ENCODE data around the gene TMEM40.
A peak's percentile ranks its signal among the peaks of the same experiment; 100 is the strongest.
"Not testable (repeated sequence)": the region's sequence is repeated elsewhere in the genome, so short reads cannot be mapped to it uniquely, and the experiment has no call there.

Gene TMEM40

GRCh38 chr3:12785096-12785495, 26.0 kb upstream of the TMEM40 start:
- Histone ChIP-seq H3K79me2 (no peaks in the 10 kb centered on the region), H2AFZ (no peak overlapping the region), H3K4me2 (ENCODE audit: low read length) (no peak overlapping the region), H3K9me3 (ENCODE audit: control insufficient read depth, low read length) (no peaks in the 10 kb centered on the region), H3K36me3 (ENCODE audit: control insufficient read depth, insufficient read depth, low read length) (no peaks in the 10 kb centered on the region), H3K4me1 (peaks cover 12% of the 10 kb centered on the region), H3K4me3 (ENCODE audit: low read depth, low read length) (no peak overlapping the region), H3K9ac (no peak overlapping the region), H3K27me3 (ENCODE audit: control insufficient read depth, insufficient read depth, low read length) (no peaks in the 10 kb centered on the region), H3K27ac (no peak overlapping the region)
- no peak for TF ChIP-seq CTCF (IDR thresholded peaks at IDR 0.05)

GRCh38 chr3:12782172-12782815, 23.2 kb upstream of the TMEM40 start:
- Histone ChIP-seq H3K36me3 (ENCODE audit: control insufficient read depth, insufficient read depth, low read length) (no peaks in the 10 kb centered on the region), H3K9me3 (ENCODE audit: control insufficient read depth, low read length) (no peaks in the 10 kb centered on the region)
- TF ChIP-seq CTCF (IDR thresholded peaks at IDR 0.05) = no peak

GRCh38 chr3:12780751-12781150, 21.7 kb upstream of the TMEM40 start:
- H3K27ac ChIP-seq = no peak overlapping the region
- no peak overlapping the region for H3K4me2 ChIP-seq (ENCODE audit: low read length)
- H3K36me3 ChIP-seq (ENCODE audit: control insufficient read depth, insufficient read depth, low read length) = no peaks in the 10 kb centered on the region
- no peaks in the 10 kb centered on the region for H3K4me1 ChIP-seq
- peak overlapping the region; percentile 28 for H2AFZ ChIP-seq
- no peak overlapping the region for H3K4me3 ChIP-seq (ENCODE audit: low read depth, low read length)
- H3K9ac ChIP-seq = no peak overlapping the region
- no peaks in the 10 kb centered on the region for H3K9me3 ChIP-seq (ENCODE audit: control insufficient read depth, low read length)
- no peaks in the 10 kb centered on the region for H3K27me3 ChIP-seq (ENCODE audit: control insufficient read depth, insufficient read depth, low read length)
- TF ChIP-seq CTCF (IDR thresholded peaks at IDR 0.05) = no peak
- no peaks in the 10 kb centered on the region for H3K79me2 ChIP-seq

More at GRCh38 chr3:12782172-12782815, 23.2 kb upstream of the TMEM40 start:
- Histone ChIP-seq H3K4me2 (ENCODE audit: low read length) (no peak overlapping the region), H3K9ac (no peak overlapping the region), H2AFZ (no peak overlapping the region), H3K4me3 (ENCODE audit: low read depth, low read length) (no peak overlapping the region), H3K79me2 (no peaks in the 10 kb centered on the region), H3K4me1 (peaks cover under 1% of the 10 kb centered on the region), H3K27ac (no peak overlapping the region), H3K27me3 (ENCODE audit: control insufficient read depth, insufficient read depth, low read length) (no peaks in the 10 kb centered on the region)

- Histone ChIP-seq H3K4me1 (no peaks in the 10 kb centered on the region), H3K79me2 (no peaks in the 10 kb centered on the region), H3K9me3 (ENCODE audit: control insufficient read depth, low read length) (no peaks in the 10 kb centered on the region), H3K9ac (no peak overlapping the region), H3K4me3 (ENCODE audit: low read depth, low read length) (no peak overlapping the region), H3K27me3 (ENCODE audit: control insufficient read depth, insufficient read depth, low read length) (no peaks in the 10 kb centered on the region), H3K4me2 (ENCODE audit: low read length) (no peak overlapping the region), H2AFZ (no peak overlapping the region), H3K27ac (no peak overlapping the region), H3K36me3 (ENCODE audit: control insufficient read depth, insufficient read depth, low read length) (no peaks in the 10 kb centered on the region)
- TF ChIP-seq CTCF (IDR thresholded peaks at IDR 0.05) = no peak
Measured at GRCh38 chr3:12777171-12777570, 18.1 kb upstream of the TMEM40 start.

- H3K36me3 ChIP-seq (ENCODE audit: control insufficient read depth, insufficient read depth, low read length); H3K4me1 ChIP-seq; H3K4me2 ChIP-seq (ENCODE audit: low read length); H3K27ac ChIP-seq; H3K9me3 ChIP-seq (ENCODE audit: control insufficient read depth, low read length); H3K4me3 ChIP-seq (ENCODE audit: low read depth, low read length); H3K79me2 ChIP-seq; H3K27me3 ChIP-seq (ENCODE audit: control insufficient read depth, insufficient read depth, low read length); H3K9ac ChIP-seq; H2AFZ ChIP-seq: not testable (repeated sequence)
Measured at GRCh38 chr3:12775970-12776369, 16.9 kb upstream of the TMEM40 start.
